Activated naive CD4-positive, alpha-beta T cell (primary cell): ENCODE results near the gene DEFB112.

Source experiments
- DNase-seq, 4 experiments: peaks; one replicate each; lab custom pipeline; 2025; lab: John Stamatoyannopoulos, UW

The DEFB112 gene

DNA sequence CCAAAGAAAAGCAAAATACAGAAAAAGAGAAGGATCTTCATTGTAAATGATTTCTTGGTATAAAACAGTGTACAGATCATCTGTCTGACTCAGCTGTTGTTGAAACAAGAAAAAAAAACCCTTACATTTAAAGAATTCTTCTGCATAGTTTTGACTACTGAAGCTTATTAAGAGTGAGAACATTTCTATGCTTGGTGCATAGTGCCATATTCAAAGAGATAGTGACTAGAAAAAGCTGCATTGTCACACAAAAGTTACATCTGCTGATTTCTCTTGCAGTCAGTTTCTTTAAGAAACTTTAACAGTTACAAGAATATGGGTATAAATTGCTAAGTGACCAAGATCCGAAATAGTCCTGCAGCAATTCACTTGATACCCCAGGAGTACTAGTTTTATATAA lies at the start of gene DEFB112:
Gene DEFB112, minus strand, starts transcription at position 101 of the 400 bp plus-strand sequence. Its CDS starts 60 bp downstream, at position 41.
- no peak for DNase-seq

DNA sequence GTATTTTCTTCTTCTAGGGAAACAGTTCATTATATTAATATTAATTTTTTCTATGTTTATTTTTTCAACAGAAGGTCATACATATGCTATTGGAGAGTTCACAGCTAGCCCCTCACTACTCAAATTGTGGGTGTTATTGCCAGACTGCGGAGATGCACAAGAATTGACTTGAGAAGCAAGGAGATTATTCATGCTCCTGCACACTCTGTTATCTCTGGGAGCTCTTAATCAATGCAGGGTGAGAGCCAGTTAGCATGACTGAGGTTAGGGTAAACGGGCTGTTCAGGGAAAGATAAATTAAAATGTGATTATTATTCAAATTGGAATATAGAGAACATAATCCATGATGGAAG lies 48.9 kb upstream of the DEFB112 start:
- no peak for DNase-seq

DNA sequence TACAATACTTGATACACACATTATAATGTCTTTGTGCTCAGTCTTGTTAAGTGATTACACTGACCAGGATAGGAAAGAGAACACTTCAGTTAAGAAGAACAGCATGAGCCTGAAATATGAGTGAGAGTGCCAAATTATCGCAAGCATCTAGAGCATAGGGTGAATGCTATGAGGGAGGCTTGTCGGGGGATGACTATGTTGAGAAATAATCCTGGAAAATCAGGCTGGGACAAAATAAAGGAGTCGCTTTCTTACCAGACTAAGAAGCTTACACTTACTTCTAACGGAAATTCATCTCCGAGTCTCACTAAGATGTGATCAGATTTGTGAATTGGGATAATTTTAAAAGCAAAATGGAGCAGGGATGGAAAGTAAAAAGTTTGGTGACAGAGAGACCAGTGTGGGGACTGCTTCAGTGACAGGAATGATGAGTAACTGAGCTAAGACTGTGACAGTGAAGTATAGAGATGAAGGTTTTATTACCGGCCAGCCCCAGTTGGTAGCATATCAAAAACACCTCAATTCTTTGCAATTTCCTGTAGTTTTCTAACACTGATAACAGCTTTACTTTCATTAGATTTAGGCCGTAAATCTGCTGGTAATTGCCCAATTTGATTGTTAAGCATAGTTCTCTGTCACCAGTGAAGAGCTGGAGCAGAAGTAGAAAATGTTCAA lies 48.4 kb upstream of the DEFB112 start:
- DNase-seq: no peak

DNA sequence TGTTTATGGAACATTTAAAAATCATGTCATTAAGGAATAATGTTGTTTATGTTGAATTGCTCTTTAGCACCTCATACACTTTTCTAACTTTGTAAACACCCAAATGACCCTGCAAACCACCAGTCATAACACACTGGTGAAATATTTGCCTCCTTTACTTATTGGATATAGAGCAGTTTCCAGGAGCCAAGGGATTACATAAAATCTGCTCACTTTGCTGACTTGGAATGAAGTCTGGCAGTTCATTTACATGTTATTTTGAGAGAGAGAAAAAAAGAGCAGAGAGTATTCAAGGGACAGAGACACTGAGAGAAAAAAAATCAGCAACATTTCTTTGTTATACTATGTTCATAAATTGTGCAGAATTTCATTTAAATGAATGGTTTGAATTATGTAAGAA lies 46.6 kb upstream of the DEFB112 start:
- DNase-seq: no peak

DNA sequence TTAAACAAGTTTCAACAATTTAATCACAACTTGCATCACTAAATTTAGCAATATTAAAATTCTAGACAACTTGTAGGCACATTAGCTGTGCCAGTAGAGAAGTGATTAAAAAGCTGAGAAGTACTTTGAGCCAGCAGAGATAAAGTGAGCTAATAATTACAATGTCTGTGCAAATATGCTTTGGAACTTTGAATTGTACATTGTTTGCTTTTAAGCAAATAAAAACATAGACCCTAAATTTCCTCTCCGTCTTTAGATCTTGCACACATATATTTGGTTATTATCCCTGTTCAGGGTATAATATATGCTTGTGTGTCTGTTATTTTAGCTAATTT lies 44.2 kb upstream of the DEFB112 start:
- DNase-seq: no peak

GRCh38 chr6:50093116-50093937 lies 43.6 kb upstream of the DEFB112 start:
- DNase-seq: no peak

DNA sequence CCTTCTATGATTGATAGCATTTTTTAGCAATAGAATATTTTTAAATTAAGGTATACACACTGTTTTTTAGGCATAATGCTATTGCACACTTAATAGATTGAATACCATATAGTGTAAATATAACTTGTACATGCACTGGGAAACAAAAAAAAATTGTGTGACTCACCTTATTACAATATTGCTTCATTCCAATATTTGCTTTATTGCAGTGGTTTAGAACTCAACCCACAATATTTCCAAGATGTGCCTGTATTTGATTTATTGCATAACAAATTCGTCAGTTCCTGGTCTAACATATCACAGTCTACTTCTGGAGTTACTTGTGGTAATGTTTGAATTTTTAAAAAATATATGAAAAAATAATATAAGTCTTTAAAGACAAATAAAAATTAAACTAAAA lies 41.9 kb upstream of the DEFB112 start:
- DNase-seq: no peak

- DNase-seq: no peak
Observed at GRCh38 chr6:50089911-50090310, 40.2 kb upstream of the DEFB112 start.

DNA sequence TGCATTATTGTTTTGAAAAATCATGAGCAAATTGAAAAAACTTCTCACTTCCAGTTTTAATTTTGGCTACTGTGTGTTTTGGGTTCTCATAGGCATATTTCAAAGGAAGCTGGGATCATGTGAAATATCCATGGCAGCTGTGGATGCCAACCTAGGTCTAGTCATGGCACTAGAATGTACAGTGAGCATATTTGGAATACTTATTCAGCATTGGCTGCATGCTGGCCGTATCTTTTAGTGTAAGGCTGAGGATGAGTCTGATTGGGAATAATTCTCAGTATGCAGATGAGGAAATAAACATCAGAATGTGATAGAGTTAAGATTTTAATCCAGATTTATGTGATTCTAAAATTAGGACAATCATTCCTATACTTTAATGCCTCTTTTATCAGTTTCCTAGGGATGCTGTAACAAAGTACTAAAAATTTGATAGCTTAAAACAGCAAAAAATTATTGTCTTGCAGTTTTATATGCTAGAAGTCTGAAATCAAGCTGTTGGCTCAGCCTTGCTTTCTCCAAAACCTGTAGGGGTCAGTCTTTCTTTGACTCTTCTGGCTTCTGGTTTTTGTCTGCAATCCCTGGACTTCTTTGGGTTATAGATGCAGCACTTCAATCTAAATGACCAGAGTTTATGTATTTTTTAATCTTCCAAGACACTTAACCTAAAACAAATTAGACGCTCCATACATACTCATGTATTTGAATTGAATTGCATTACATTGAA lies 37.7 kb upstream of the DEFB112 start:
- no peak for DNase-seq

DNA sequence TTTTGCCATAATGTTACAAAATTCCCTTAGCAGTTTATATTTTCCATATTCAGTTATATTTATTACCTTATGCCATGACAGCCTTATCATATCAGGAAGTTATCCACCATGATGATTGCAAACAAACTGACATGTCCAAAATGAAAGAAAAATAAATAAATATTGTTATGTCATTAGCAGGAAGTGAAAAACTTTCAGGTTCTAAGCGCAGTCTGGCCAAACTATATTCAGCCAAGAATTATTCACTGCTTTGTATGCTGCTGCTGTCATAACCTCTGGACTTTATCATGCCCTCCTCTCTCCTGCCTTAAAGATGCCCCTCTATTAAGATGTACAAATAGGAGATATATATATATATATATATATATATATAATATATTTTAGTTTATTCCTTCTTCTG lies 27.7 kb upstream of the DEFB112 start:
- no peak for DNase-seq

DNA sequence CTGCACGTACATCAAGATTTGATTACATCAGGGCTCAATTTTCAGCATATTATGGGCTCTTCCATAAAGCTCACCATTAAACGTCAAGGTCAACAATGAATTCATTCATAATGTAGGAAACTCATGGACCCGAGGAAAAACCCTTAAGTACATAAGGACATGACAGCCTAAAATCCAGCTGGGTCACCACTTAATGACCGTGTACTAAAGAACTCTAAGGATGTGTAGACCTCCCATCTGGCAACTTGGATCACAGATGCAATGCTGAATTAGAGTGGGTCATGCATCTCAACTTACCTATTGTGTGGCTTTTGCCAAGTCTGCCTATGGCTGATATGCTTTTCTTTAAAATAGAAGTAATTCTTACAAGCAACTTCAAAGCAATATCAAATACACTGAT lies 26.7 kb upstream of the DEFB112 start:
- no peak for DNase-seq

GRCh38 chr6:50071921-50072320 lies 22.2 kb upstream of the DEFB112 start:
- no peak for DNase-seq

GRCh38 chr6:50070101-50070500 lies 20.4 kb upstream of the DEFB112 start:
- DNase-seq: no peak

GRCh38 chr6:50062051-50062450 lies 12.3 kb upstream of the DEFB112 start:
- DNase-seq: no peak

GRCh38 chr6:50056242-50056641 lies 6.5 kb upstream of the DEFB112 start:
- no peak for DNase-seq

DNA sequence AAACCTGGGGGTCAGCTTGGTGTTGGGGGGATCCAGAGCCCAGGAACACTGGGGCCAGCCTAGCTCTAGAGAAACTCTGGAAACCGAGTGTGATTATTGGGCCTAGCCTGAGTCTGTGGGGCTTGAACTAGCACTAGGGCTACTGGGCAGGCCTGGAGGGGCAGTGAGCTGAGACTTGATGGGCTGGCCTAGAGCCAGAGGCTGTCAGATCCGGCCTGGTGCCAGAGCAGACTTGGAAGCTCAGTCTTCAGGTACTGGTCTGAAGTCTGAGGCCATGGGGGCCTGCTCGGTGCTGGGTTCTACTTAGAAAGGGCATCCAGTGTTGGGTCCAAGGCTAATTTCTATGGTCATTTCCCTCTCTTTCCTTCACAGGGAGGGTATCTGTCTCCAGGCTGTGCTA lies 2.7 kb downstream of the DEFB112 start:
- no peak for DNase-seq

- DNase-seq: no peak
Observed at GRCh38 chr6:50030777-50031562, 18.8 kb downstream of the DEFB112 start.

DNA sequence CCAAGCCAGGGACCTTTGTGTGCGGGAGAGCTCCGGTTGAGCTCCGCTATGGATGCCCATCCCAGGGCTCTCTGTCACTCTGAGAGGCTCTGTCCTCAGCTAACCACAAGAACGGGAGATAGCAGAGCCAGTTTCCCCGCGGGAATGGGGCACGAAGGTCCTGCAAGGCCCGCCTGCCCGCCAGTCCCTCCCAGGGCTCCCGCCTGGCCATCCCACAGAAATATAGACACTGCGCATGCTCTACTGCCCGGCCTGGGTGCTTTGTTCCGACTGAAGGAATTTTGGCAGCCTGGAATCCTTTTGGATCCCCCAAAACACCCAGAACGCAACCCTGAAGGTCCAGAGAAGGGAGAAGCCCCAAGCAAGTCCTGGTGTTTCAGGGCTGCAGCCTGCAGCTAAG lies 19.4 kb downstream of the DEFB112 start:
- DNase-seq: no peak

DNA sequence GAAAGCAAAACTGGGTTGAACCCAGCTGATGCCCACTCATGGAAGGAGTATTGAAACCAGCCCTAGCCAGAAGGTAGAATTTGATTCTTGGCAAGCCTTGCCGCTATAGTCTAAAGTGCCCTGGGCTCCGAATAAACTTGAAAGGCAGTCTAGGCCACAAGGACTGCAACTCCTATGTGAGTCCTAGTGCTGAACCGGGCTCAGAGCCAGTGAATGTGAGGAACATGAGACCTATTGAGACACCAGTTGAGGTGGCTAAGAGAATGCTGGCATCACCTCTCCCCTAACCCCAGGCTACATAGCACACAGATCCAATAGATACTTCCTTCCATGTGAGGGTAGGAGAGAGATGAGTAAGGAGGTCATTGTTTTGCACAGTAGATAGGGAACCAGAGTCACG lies 24.5 kb downstream of the DEFB112 start:
- no peak for DNase-seq

DNA sequence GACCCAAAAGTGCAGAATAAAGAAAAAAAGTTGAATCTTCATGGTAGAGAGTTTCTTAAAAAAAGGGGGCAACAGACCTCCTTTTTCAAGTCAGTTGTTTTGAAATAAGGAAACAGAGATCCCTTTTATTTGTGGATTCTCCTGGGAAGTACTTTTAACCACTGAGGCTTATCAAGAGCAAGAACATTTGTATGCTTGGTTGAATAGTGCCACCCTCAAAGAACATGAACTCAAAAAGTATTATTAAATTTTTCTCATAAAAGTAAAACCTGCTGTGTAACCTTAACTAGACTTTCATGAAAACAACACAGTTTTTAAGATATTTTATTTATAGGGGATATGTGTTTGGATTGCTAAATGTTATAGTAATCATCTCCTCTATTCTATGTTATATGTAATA lies 27.8 kb downstream of the DEFB112 start, which contains the start of gene DEFB110:
Gene DEFB110, minus strand, starts transcription at position 101 of the 400 bp plus-strand sequence. Its CDS starts 59 bp downstream, at position 42.
- DNase-seq: no peak

GRCh38 chr6:50007819-50008218 lies 41.9 kb downstream of the DEFB112 start:
- DNase-seq: no peak

GRCh38 chr6:50003139-50003538 lies 46.6 kb downstream of the DEFB112 start:
- DNase-seq: no peak
